HL-60 (cell line): ENCODE results near the gene IL1RAPL1.

Source experiments
- DNase-seq, 2 experiments: peaks; one replicate each; pipeline ENCODE4 v3.0.0-alpha.2; 2010 to 2020; ENCODE audit warnings: low read depth in 1 of 2, low spot score in 1 of 2
- H3K27ac ChIP-seq: fragments of 250-450 bp; sonication (Bioruptor Pico); replicated peaks from 2 replicates; pipeline ENCODE4 v1.5.1; 2020; ENCODE audit warnings: mild to moderate bottlenecking, moderate library complexity
- H3K27me3 ChIP-seq: fragments of 250-450 bp; sonication (Bioruptor Pico); 2 replicates; pipeline ENCODE4 v1.5.1; 2021; ENCODE audit warnings: mild to moderate bottlenecking, moderate library complexity; ENCODE audit not compliant: insufficient read depth, poor library complexity, severe bottlenecking
- H3K4me3 ChIP-seq: replicated peaks from 2 replicates; pipeline ENCODE4 v1.5.1; 2011; ENCODE audit warnings: mild to moderate bottlenecking, control low read depth, low read length; ENCODE audit not compliant: insufficient read depth
- GABPA ChIP-seq: IDR thresholded peaks from 2 replicates; pipeline ENCODE4 v1.6.1; 2012; ENCODE audit warnings: low read depth
- POLR2AphosphoS5 ChIP-seq: IDR thresholded peaks from 2 replicates; pipeline ENCODE4 v1.6.1; 2012; ENCODE audit warnings: low read depth
- SPI1 ChIP-seq: IDR thresholded peaks from 2 replicates; pipeline ENCODE4 v1.6.1; 2012; ENCODE audit warnings: low read depth, mild to moderate bottlenecking, borderline replicate concordance
- TF ChIP-seq, protein P1 (sequence below): IDR thresholded peaks from 2 replicates; pipeline ENCODE4 v1.6.1; 2012; ENCODE audit warnings: low read depth; ENCODE audit not compliant: insufficient replicate concordance
- TF ChIP-seq, protein P2 (sequence below): IDR thresholded peaks from one replicate; pipeline ENCODE4 v1.5.1; 2011; ENCODE audit warnings: low read length, control low read depth, inconsistent platforms; ENCODE audit not compliant: insufficient read depth

Gene IL1RAPL1

DNA sequence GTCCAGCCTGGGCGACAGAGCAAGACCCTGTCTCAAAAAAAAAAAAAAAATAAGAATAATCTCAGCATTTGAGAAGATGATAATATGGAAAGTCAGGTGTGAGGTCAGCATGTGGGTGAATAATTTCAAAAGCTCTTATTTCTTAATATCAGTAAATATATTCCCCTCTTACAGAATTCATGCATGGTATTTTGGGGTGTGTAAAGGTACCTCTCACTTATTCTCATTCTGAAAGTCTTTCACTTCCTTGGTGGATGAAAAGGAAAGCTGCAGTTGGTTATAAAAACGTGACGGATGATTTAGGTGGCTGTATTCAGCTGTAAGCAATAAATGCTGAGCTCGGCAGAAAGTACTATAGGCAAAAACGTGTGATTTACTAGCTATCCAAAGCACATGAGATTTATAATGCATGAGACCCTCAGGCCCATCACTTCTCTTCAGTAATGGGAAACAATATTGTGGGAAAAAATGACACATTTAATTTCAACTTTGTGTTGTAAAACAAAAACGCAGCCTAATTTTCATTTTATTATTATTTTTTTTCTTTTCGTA is 1275.0 kb downstream of the IL1RAPL1 start:
- H3K27ac ChIP-seq = no peak overlapping the region
- DNase-seq = no peak
- no peaks in the 10 kb centered on the region for H3K27me3 ChIP-seq
- no peak overlapping the region for H3K4me3 ChIP-seq
- TF ChIP-seq, protein P1, sequence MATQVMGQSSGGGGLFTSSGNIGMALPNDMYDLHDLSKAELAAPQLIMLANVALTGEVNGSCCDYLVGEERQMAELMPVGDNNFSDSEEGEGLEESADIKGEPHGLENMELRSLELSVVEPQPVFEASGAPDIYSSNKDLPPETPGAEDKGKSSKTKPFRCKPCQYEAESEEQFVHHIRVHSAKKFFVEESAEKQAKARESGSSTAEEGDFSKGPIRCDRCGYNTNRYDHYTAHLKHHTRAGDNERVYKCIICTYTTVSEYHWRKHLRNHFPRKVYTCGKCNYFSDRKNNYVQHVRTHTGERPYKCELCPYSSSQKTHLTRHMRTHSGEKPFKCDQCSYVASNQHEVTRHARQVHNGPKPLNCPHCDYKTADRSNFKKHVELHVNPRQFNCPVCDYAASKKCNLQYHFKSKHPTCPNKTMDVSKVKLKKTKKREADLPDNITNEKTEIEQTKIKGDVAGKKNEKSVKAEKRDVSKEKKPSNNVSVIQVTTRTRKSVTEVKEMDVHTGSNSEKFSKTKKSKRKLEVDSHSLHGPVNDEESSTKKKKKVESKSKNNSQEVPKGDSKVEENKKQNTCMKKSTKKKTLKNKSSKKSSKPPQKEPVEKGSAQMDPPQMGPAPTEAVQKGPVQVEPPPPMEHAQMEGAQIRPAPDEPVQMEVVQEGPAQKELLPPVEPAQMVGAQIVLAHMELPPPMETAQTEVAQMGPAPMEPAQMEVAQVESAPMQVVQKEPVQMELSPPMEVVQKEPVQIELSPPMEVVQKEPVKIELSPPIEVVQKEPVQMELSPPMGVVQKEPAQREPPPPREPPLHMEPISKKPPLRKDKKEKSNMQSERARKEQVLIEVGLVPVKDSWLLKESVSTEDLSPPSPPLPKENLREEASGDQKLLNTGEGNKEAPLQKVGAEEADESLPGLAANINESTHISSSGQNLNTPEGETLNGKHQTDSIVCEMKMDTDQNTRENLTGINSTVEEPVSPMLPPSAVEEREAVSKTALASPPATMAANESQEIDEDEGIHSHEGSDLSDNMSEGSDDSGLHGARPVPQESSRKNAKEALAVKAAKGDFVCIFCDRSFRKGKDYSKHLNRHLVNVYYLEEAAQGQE = no peak
- no peak for TF ChIP-seq GABPA
- TF ChIP-seq, protein P2, sequence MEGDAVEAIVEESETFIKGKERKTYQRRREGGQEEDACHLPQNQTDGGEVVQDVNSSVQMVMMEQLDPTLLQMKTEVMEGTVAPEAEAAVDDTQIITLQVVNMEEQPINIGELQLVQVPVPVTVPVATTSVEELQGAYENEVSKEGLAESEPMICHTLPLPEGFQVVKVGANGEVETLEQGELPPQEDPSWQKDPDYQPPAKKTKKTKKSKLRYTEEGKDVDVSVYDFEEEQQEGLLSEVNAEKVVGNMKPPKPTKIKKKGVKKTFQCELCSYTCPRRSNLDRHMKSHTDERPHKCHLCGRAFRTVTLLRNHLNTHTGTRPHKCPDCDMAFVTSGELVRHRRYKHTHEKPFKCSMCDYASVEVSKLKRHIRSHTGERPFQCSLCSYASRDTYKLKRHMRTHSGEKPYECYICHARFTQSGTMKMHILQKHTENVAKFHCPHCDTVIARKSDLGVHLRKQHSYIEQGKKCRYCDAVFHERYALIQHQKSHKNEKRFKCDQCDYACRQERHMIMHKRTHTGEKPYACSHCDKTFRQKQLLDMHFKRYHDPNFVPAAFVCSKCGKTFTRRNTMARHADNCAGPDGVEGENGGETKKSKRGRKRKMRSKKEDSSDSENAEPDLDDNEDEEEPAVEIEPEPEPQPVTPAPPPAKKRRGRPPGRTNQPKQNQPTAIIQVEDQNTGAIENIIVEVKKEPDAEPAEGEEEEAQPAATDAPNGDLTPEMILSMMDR = no peak
- TF ChIP-seq SPI1 = no peak
- no peak for TF ChIP-seq POLR2AphosphoS5

DNA sequence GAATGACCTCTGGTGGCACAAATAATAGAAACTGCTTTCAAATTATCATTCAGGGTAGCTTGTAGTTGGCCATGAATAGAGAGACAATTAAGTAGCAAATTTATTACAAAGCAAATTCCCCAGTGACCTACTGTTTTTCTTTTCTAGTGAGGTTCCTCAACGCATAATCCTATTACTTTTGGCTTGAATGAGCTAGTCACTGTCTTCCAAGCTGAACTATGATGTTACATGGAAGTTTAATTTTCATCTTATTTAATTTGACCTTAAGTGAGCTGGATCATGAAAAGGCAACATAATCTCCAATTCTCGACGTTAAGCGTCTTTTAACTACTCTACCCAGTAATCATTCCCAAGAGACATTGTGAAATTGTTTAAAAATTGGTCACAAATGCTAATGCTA is 1280.7 kb downstream of the IL1RAPL1 start:
- Histone ChIP-seq H3K27ac (no peak overlapping the region), H3K4me3 (no peak overlapping the region), H3K27me3 (no peaks in the 10 kb centered on the region)
- TF ChIP-seq, protein P1 = no peak
- TF ChIP-seq POLR2AphosphoS5 (no peak), SPI1 (no peak), GABPA (no peak)
- TF ChIP-seq, protein P2 = no peak
- no peak for DNase-seq

DNA sequence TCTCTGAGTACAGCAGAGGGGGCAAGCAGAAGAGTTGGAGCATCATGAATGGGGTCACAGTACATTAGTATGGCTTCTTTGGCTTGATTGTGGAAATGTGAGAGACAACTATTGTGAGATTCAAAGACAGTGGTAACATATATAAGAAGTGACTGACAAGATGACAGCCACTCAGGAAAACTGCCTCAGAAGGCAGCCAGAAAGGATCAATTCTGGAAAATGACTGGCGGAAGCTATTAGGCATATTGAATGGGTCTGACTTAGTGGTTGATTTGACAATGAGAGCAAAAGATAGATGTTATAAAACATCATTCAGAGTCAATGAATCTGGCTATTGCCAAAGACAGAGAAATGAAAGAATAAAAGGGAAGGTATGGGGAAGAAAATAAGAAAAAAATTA is 1282.6 kb downstream of the IL1RAPL1 start:
- DNase-seq = no peak
- Histone ChIP-seq H3K27me3 (no peaks in the 10 kb centered on the region), H3K27ac (no peak overlapping the region), H3K4me3 (no peak overlapping the region)
- TF ChIP-seq POLR2AphosphoS5 (no peak), SPI1 (no peak)
- TF ChIP-seq, protein P2 = no peak

DNA sequence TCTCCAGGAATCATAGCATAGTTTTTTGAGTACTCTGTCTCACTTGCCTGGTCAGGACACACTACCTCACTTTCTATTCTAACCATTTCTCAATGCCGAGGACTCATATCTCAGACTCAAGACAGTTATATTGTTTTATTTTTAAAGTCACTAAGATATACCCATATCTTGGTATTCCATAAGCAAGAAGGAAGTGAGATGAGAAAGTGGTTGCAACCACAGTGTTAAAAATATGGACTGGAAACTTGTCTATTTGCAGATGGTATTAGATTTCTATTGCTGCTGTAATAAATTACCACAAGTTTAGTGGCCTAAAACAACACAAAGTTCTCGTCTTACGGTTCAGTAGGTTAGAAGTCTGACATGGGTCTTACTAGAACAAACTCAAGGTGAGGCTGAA is 1283.4 kb downstream of the IL1RAPL1 start:
- Histone ChIP-seq H3K27me3 (no peaks in the 10 kb centered on the region), H3K27ac (no peak overlapping the region), H3K4me3 (no peak overlapping the region)
- TF ChIP-seq SPI1 (no peak), POLR2AphosphoS5 (no peak), GABPA (no peak)
- TF ChIP-seq, protein P2 = no peak
- TF ChIP-seq, protein P1 = no peak
- no peak for DNase-seq
